A549 treated with AZD2906 at 1 μM for 4 hours (cell line): Measurements from ENCODE around the gene ADAM29. TPM values are rescaled to one million over a fixed set of nuclear protein-coding genes. Genes with fewer than 3 reads are reported as not detected.

Experiments
- total RNA-seq: library from RNA; stranded (reverse); fragments of 200-300 nt; extraction: Qiagen RNA extraction; gene quantifications from 5 replicates; pipeline ENCODE4 v1.2.3, GENCODE V29; 2022

Gene ADAM29
- total RNA-seq: not detected in 5 replicates

GRCh38 chr4:174918058-174918457 lies at the start of gene ADAM29:
Gene ADAM29, plus strand, starts transcription at chr4:174918358. Its CDS starts 57,168 bp downstream, at chr4:174975526.

Other genes with a start within 250 kb of the ADAM29 start
- gene GLRA3, start 89.1 kb upstream of the ADAM29 start, total RNA-seq: 0.01 TPM in 2 of 5 replicates, not detected in the others